ENCODE results near the gene ANKUB1. TPM values are rescaled to one million over a fixed set of nuclear protein-coding genes. Genes with fewer than 3 reads are reported as not detected.

Gene ANKUB1
- total RNA-seq, 2 donors from 2014 or later, result not detected

DNA sequence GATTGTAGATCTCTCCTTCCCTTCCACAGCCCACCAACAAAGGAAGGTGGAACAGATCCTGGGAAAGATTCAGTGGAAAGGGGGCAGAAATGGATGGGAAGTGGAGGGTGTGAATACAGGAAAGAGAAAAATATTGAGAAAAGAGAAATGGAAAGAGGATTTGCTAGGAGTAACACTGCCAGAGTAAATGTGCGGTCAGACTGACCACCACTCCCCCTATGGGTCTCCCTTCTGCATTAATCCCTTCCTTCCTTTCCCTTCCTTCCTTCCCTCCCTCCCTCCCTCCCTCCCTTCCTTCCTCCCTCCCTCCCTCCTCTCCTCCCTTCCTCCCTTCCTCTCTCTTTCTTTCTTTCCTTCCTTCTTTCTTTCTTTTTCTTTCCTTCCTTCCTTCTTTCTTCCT lies 28.1 kb downstream of the ANKUB1 start:
- intact Hi-C loops (cut with DNase I), result no loop called here
- peaks cover 9% of the 10 kb centered on the region for H3K27me3 ChIP-seq

DNA sequence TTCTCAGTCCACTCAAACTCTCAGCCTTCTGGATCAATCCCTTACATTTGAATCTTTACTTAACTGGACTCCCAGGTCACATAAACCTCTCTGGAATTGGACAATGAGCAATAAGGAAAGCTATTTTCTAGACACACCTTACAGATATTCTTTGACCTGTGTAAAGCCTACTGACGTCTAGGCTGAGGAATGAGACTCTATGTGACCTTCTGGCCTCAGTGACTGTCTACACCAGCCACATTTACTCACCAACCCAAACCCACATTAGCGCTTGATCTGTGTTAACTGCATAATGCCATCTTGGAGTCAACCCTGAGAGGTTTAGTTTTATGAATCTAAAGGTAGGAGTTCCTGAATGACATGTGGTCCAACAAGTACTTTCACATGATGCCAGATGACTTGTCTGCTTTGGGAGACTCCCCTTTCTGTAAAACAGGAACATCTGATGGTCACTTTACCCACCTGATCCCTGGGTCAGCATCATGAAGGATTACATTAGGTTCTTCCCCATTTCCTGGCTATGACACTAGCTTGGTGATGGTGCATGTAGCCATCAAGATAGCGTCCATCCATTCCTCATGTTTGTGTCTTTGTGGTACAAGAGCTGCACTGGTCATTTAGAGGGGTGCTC lies 28.7 kb downstream of the ANKUB1 start:
- Histone ChIP-seq H3K27ac (no peak overlapping the region), H3K36me3 (no peaks in the 10 kb centered on the region), H3K9me3 (no peaks in the 10 kb centered on the region), H3K27me3 (peaks cover 9% of the 10 kb centered on the region), H3K9ac (ENCODE audit: low read depth in 2 of 2, low read length in 2 of 2) (no peak overlapping the region), H3K4me1 (no peaks in the 10 kb centered on the region), H3K4me3 (no peak overlapping the region)
- intact Hi-C loops (cut with DNase I), result no loop called here
- DNase-seq, result no peak
- TF ChIP-seq, protein P1, sequence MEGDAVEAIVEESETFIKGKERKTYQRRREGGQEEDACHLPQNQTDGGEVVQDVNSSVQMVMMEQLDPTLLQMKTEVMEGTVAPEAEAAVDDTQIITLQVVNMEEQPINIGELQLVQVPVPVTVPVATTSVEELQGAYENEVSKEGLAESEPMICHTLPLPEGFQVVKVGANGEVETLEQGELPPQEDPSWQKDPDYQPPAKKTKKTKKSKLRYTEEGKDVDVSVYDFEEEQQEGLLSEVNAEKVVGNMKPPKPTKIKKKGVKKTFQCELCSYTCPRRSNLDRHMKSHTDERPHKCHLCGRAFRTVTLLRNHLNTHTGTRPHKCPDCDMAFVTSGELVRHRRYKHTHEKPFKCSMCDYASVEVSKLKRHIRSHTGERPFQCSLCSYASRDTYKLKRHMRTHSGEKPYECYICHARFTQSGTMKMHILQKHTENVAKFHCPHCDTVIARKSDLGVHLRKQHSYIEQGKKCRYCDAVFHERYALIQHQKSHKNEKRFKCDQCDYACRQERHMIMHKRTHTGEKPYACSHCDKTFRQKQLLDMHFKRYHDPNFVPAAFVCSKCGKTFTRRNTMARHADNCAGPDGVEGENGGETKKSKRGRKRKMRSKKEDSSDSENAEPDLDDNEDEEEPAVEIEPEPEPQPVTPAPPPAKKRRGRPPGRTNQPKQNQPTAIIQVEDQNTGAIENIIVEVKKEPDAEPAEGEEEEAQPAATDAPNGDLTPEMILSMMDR (IDR thresholded peaks at IDR 0.05), result no peak

More for the DNA sequence above, 28.1 kb downstream of the ANKUB1 start:
- no peaks in the 10 kb centered on the region for H3K4me1 ChIP-seq
- H3K36me3 ChIP-seq, result no peaks in the 10 kb centered on the region
- H3K27ac ChIP-seq, result no peak overlapping the region
- TF ChIP-seq, protein P1 (IDR thresholded peaks at IDR 0.05), result no peak
- DNase-seq, result no peak
- H3K4me3 ChIP-seq, result no peak overlapping the region
- H3K9me3 ChIP-seq, result no peaks in the 10 kb centered on the region
- H3K9ac ChIP-seq (ENCODE audit: low read depth in 2 of 2, low read length in 2 of 2), result no peak overlapping the region

DNA sequence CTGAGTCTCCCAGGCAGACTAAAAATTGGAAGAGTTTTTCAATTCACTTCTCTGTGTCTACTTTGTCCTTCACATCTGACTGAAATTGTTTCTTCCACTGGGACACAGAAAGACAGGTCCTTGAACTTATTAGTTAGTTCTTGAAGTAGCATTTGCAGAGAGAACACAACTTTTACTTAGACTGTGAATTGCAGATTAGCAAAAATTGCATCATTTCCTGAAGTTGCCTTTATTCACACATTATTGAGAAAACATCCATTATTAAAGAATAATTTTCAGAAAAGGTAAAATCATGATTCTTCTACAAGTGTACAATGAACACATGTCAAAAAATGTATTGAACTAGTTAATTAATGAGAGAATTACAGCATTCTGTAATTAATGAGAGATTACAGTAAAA lies 38.6 kb downstream of the ANKUB1 start:
- Histone ChIP-seq H3K27me3 (no peaks in the 10 kb centered on the region), H3K27ac (no peak overlapping the region), H3K4me1 (no peaks in the 10 kb centered on the region), H3K9me3 (no peaks in the 10 kb centered on the region), H3K4me3 (no peak overlapping the region), H3K36me3 (peaks cover 5% of the 10 kb centered on the region), H3K9ac (ENCODE audit: low read depth in 2 of 2, low read length in 2 of 2) (no peak overlapping the region)
- TF ChIP-seq, protein P1 (IDR thresholded peaks at IDR 0.05), result no peak
- DNase-seq, result no peak
- intact Hi-C loops (cut with DNase I), result no loop called here

DNA sequence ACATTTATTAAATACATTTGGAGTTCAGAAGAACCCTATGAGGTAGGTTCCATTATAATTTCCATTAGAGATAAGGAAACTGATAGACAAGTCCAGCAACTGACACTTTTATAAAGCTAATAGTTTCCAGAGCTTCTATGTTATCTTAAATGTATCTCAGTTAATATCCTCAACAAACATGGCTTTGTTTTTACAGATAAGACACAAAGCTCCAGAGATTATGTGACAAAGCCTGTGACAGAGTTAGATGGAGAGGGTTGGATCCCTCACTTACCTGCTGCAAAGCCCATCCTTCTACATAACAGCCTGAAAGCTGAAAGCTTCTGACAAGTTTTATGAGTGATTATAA lies 39.6 kb downstream of the ANKUB1 start:
- no peak for DNase-seq
- Histone ChIP-seq H3K36me3 (peaks cover 5% of the 10 kb centered on the region), H3K4me1 (no peaks in the 10 kb centered on the region), H3K27ac (peak overlapping the region; percentile 56), H3K9me3 (no peaks in the 10 kb centered on the region), H3K4me3 (peak overlapping the region; percentile 91), H3K9ac (ENCODE audit: low read depth in 2 of 2, low read length in 2 of 2) (peak overlapping the region in 1 of 2 donors; percentile 89), H3K27me3 (no peaks in the 10 kb centered on the region)
- TF ChIP-seq, protein P1 (IDR thresholded peaks at IDR 0.05), result no peak
- intact Hi-C loops (cut with DNase I), result no loop called here

DNA sequence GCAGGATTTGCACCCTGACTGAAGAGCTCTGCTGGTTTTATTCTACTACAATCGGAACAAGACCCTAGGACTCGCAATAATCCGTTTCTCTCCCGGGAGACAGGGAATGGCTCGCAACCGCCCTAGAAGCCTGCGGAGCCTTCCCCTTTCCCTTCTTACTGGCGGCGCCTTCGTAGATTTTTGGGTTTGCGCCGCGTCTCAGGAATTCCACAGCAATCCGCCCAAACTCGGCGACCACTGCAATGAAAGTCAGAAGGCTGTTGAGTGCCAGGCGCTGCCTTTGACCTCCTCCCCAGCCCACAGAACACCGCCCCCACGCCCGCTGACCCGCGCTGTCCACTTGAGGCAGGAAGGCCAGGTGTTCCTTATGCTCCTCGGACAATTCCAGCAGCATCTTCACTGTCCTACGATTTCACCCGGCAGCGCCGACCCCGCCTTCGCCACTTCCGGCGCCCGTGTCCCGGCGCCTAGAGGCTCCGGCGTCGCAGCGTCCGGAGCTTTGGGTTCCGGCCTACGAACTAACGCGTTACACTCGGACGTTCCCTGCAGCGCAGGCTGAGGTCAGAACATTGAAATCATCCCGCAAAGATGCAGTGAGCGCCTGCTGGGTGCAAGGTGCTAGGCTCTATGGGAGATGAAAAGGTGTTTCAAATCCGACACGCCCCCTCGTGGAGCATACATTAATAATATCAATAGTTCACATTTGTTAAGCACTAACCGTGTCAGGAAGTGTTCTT lies 40.1 kb downstream of the ANKUB1 start, which contains the start of gene COMMD2:
Gene COMMD2, minus strand, starts transcription at position 439 of the 737 bp plus-strand sequence. Its CDS starts 45 bp downstream, at position 394.
- no peaks in the 10 kb centered on the region for H3K27me3 ChIP-seq
- intact Hi-C loops (cut with DNase I), result no loop called here
- no peaks in the 10 kb centered on the region for H3K9me3 ChIP-seq
- peaks cover 7% of the 10 kb centered on the region for H3K36me3 ChIP-seq
- peak within 1 kb of the TSS; percentile 56 for H3K27ac ChIP-seq
- peak within 1 kb of the TSS; percentile 91 for H3K4me3 ChIP-seq
- H3K9ac ChIP-seq (ENCODE audit: low read depth in 2 of 2, low read length in 2 of 2), result peak within 1 kb of the TSS; percentile 64 to 89
- DNase-seq, result peak; percentile 73
- TF ChIP-seq, protein P1 (IDR thresholded peaks at IDR 0.05), result no peak
- no peaks in the 10 kb centered on the region for H3K4me1 ChIP-seq

Measured in colonic mucosa (tissue), 4 donors.